HG03039 (cell line): ENCODE data around the gene MRPL14.

Experiments
- ATAC-seq: cut with Tn5 transposase; IDR thresholded peaks from one replicate; pipeline ENCODE4 v1.9.1; 2021; ENCODE audit warnings: mild to moderate bottlenecking, moderate library complexity; ENCODE audit not compliant: unreplicated experiment

The MRPL14 gene

DNA sequence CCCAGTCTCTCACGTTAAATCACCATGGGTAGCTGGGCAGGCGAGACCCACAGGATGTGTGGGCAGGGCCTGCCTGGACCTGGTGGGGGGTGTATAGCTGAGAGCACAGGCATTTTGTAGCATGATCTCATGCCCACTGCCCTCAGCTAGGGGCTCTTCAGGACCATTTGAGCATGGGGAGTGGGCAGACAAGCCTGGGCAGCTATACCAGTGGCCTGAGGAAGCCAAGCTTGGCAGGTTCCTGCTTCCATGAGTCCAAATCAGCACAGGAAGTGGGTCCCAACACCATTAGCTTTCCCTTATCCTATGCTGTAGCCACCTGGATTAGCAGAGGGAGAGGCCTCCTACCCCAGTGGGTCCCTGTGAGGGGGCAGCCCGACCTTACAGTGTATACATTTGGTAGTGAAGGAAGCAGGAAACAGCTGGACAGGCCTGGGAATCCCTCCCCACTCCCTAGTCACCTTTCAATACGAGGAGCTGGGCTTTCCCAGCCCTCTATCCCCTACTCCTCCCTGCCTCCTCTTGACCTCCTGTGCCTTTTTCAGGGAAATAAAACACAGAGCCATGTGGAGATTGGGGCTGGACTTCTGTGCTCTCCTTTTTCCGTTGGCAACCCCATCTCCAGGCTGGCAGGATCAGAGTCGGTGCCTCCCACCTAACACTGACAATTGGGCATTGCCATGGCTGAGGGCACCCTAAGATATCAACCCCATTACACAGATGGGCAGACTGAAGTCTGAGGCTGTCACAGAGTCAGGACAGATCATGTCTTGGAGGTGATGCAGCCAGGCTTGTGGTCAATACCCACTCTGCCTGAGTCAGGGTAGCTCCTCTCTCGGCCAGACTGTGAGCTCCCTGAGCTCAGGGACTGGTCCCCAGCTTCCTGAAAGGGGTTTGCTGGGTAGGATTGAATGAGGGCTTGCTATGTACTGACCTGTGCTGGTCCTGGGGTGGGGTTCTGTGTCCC, 59.8 kb downstream of the MRPL14 start:
- no peak for ATAC-seq

DNA sequence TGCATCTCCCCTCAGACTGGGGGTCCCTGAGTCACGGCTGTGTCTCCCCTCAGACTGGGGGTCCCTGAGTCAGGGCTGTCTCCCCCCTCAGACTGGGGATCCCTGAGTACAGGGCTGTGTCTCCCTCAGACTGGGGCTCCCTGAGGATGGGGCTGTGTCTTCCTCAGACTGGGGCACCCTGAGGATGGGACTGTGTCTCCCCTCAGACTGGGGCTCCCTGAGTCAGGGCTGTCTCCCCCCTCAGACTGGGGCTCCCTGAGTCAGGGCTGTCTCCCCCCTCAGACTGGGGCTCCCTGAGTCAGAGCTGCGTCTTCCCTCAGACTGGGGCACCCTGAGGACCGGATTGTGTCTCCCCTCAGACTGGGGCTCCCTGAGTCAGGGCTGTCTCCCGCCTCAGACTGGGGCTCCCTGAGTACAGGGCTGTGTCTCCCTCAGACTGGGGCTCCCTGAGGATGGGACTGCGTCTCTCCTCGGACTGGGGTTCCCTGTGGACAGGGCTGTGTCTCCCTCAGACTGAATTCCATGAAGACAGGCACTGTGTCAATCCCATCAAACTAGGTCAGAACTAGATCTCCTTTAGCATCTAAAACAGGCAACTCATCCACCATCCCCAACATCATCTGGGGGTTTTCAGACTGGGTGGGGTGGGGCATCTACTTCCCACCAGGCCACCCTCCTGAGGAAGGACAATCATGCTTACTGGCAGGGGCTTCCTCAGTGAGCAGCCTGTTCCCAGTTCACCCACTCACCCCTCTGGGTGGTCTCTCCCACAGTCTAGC, 60.7 kb downstream of the MRPL14 start:
- ATAC-seq = no peak

DNA sequence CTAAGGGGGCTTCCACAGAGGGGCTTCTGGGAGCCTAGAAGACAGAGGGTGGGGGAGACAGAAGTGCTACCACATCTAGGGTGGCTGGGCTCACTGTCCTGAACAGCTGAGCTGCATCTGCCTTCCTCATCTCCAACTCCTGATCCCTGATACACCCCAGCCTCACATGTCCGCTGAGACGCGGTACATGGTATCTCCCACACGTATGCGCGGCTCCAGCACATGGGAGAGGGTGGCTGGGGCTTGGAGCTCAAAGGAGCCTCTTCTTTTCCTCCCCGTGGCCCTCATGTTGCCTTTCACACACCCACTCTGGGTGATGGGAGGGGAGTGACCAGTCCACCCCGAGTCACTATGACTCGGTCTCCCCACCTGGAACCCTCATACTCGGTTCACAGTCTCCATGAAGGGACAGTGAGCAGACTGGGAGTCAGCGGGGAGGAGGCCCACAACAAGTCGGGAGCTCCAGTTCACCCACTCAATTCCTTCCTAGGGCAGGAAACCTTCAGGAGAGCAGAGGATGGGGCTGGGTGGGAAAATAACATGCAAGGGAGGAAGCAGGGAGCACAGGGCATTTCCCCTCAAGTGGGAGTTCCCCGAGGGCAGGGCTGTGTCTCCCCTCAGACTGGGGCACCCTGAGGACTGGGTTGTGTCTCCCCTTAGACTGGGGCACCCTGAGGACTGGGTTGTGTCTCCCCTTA, 61.7 kb downstream of the MRPL14 start:
- no peak for ATAC-seq

DNA sequence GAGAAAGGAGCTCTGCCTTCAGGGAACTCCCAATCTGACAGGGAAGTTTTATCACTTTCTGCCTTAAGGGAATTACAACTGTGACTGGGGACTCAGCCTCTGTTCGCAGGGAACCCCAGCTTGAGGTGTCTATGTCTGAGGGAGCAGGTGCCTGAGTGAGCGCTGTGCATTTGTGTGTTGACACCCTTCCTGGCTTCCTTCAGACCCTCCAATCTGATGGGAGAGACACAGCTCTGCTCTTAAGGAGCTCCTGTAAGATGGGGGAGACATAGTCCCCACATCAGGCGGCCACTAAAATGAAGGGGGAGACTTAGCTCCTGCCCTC, 62.3 kb downstream of the MRPL14 start:
- no peak for ATAC-seq

DNA sequence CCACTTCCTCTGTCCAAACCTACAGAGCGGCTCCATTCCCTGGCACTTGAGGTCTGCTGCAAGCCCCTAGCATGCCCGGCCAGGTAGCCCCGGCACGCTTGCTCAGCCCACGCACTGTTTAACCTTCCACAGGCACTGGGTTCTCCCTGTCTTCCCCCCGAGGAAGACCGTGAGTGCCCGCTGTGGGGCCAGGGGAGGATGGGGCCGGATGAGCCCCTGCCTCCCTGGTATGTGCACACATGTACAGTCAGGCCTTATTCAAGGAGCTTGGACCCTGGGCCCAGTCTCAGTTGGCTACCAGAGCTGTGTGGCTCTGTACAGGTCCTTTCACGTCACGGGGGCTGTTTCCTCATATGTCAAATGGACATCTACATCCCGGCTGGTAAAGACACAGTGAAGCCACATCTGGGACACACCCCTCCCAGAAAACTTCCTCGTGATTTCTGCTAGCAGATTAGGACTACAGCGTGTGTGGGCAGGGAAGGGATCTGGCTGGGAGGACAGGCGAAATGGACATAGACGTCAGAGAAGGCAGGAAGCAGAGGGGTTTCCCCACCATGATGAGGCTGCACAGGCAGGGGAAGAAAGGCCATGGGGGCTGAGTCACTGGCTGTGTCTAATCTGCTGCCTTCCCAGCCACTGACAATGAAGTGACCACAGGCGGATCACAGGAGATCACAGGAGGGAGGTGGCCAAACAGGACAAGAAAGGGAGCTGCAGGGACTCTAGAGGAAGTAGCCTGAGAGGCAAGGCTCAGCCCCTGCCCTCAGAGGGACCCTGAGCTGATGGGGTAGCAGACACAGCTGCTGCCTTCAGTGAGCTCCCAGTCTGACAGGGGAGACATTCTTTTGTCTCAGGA, 62.9 kb downstream of the MRPL14 start:
- ATAC-seq = no peak

DNA sequence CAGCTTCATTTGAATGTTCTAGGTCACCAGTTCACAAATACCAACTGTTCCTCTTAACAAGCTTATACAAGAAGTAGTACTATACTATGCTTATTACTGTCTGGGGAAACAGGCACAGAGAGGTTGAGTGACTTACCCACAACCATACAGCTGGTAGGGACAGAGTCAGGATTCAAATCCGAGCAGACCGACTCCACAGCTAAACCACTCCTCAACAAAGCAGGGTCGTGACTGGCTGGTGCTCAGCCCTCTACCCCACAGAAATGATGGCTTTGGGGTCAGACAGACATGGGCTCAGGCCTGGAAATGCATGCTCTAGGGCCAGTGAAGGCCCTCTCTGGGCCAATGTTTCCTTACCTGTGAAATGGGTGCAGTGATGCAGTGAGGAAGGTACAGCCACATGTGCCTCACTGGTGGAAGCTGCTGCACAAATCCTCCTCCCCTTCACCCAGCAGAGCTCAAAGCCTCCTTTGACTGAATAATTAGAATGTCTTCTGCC, 63.6 kb downstream of the MRPL14 start:
- no peak for ATAC-seq
